ENCODE data around the gene CCN6.

DNA sequence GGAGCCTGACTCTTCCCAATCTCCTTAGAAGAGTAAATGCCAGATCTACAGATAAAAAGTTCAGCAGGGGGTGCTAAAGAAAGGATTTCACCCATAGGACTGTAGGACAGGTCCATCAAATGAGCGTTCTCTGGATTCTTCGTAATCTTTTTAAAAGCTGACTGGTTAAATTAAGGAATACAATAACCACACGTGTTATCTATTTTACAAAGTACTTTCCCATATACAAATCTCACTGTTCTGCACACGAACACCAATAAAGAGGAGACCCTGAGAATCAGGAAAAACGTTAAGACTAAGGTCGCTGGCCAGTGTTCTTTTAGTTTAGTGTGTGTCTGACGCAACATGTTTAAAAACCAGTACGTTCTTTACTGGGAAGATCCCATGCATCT, 32.8 kb downstream of the CCN6 start:
- TF ChIP-seq CTCF (IDR thresholded peaks at IDR 0.05) (peak in 3 of 4 experiments; percentile 18 to 28 (median 27)), POLR2A (IDR thresholded peaks at IDR 0.05) (no peak)
